H9 (cell line): ENCODE measurements around the gene PPP3CB. TPM values are rescaled to one million over a fixed set of nuclear protein-coding genes. Genes with fewer than 3 reads are reported as not detected.
A peak's percentile ranks its signal among the peaks of the same experiment; 100 is the strongest.

ENCODE experiments used
- DNase-seq: peaks from one replicate; pipeline ENCODE4 v3.0.0-alpha.2; 2017
- H2AFZ ChIP-seq: one replicate; pipeline ENCODE4 v1.6.1; 2013; ENCODE audit warnings: mild to moderate bottlenecking, low read length, control low read depth, moderate library complexity
- H2AK5ac ChIP-seq: 2 replicates; pipeline ENCODE4 v1.6.1; 2013; ENCODE audit warnings: low read length, control low read depth, mixed read lengths; ENCODE audit not compliant: insufficient read length
- H2BK120ac ChIP-seq: one replicate; pipeline ENCODE4 v1.6.1; 2013; ENCODE audit warnings: low read depth, mild to moderate bottlenecking, low read length, control low read depth, inconsistent platforms; ENCODE audit not compliant: poor library complexity, severe bottlenecking
- H2BK12ac ChIP-seq: 2 replicates; pipeline ENCODE4 v1.6.1; 2013; ENCODE audit warnings: low read length, control low read depth, mixed read lengths, low read depth; ENCODE audit not compliant: insufficient read length
- H2BK15ac ChIP-seq: 2 replicates; pipeline ENCODE4 v1.6.1; 2013; ENCODE audit warnings: low read depth, low read length, control low read depth
- H2BK20ac ChIP-seq: one replicate; pipeline ENCODE4 v1.6.1; 2013; ENCODE audit warnings: low read depth, mild to moderate bottlenecking, low read length, control low read depth, inconsistent platforms; ENCODE audit not compliant: poor library complexity, severe bottlenecking
- H2BK5ac ChIP-seq: 2 replicates; pipeline ENCODE4 v1.6.1; 2013; ENCODE audit warnings: low read length, control low read depth, mixed read lengths; ENCODE audit not compliant: insufficient read length
- H3K14ac ChIP-seq: 2 replicates; pipeline ENCODE4 v1.6.1; 2013; ENCODE audit warnings: low read length, control low read depth; ENCODE audit not compliant: insufficient read depth
- H3K18ac ChIP-seq: 2 replicates; pipeline ENCODE4 v1.6.1; 2013; ENCODE audit warnings: low read depth, mild to moderate bottlenecking, mixed read lengths, low read length, control low read depth; ENCODE audit not compliant: insufficient read length
- H3K23ac ChIP-seq: 2 replicates; pipeline ENCODE4 v1.6.1; 2013; ENCODE audit warnings: low read length, control low read depth, mixed read lengths, low read depth; ENCODE audit not compliant: insufficient read length
- H3K23me2 ChIP-seq: 2 replicates; pipeline ENCODE4 v1.6.1; 2013; ENCODE audit warnings: low read depth, mild to moderate bottlenecking, mixed read lengths, low read length, control low read depth; ENCODE audit not compliant: insufficient read length, poor library complexity, severe bottlenecking
- H3K27ac ChIP-seq: 2 replicates; pipeline ENCODE4 v1.5.1; 2013; ENCODE audit warnings: low read length, control low read depth, mixed read lengths, low read depth; ENCODE audit not compliant: insufficient read length
- H3K27me3 ChIP-seq: 2 replicates; pipeline ENCODE4 v1.6.1; 2013; ENCODE audit warnings: low read length, control low read depth, inconsistent platforms; ENCODE audit not compliant: insufficient read depth
- H3K4ac ChIP-seq: 2 replicates; pipeline ENCODE4 v1.6.1; 2013; ENCODE audit warnings: low read depth, mild to moderate bottlenecking, control low read depth, inconsistent platforms, low read length, moderate library complexity
- H3K4me1 ChIP-seq: 2 replicates; pipeline ENCODE4 v1.6.1; 2013; ENCODE audit warnings: low read length, control low read depth, inconsistent platforms; ENCODE audit not compliant: insufficient read depth
- H3K4me2 ChIP-seq: 2 replicates; pipeline ENCODE4 v1.6.1; 2013; ENCODE audit warnings: low read length, control low read depth, mixed read lengths; ENCODE audit not compliant: insufficient read length, insufficient read depth
- H3K56ac ChIP-seq: 2 replicates; pipeline ENCODE4 v1.6.1; 2013; ENCODE audit warnings: low read depth, mild to moderate bottlenecking, mixed read lengths, low read length, control low read depth; ENCODE audit not compliant: insufficient read length
- H3K79me1 ChIP-seq: 2 replicates; pipeline ENCODE4 v1.6.1; 2013; ENCODE audit warnings: low read depth, mild to moderate bottlenecking, moderate library complexity, low read length, control low read depth, inconsistent platforms; ENCODE audit not compliant: insufficient read depth, poor library complexity, severe bottlenecking
- H3K79me2 ChIP-seq: 2 replicates; pipeline ENCODE4 v1.6.1; 2013; ENCODE audit warnings: low read length, control low read depth, inconsistent platforms; ENCODE audit not compliant: insufficient read depth
- H3K9ac ChIP-seq: 2 replicates; pipeline ENCODE4 v1.6.1; 2013; ENCODE audit warnings: low read length, control low read depth, mixed read lengths; ENCODE audit not compliant: insufficient read length; ENCODE audit errors: extremely low read depth
- H3K9me3 ChIP-seq: one replicate; pipeline ENCODE4 v1.6.1; 2013; ENCODE audit warnings: low read depth, low read length, inconsistent platforms; ENCODE audit not compliant: control insufficient read depth
- H3T11ph ChIP-seq: one replicate; pipeline ENCODE4 v1.6.1; 2013; ENCODE audit warnings: mild to moderate bottlenecking, low read length, control low read depth, inconsistent platforms
- H4K20me1 ChIP-seq: one replicate; pipeline ENCODE4 v1.6.1; 2013; ENCODE audit not compliant: control insufficient read depth, insufficient read length, insufficient read depth
- H4K5ac ChIP-seq: 2 replicates; pipeline ENCODE4 v1.6.1; 2013; ENCODE audit warnings: low read depth, mild to moderate bottlenecking, mixed read lengths, low read length, control low read depth; ENCODE audit not compliant: insufficient read length
- H4K8ac ChIP-seq: replicated peaks from 2 replicates; pipeline ENCODE4 v1.6.1; 2013; ENCODE audit warnings: low read length, control low read depth, mixed read lengths, low read depth; ENCODE audit not compliant: insufficient read length
- H4K91ac ChIP-seq: 2 replicates; pipeline ENCODE4 v1.6.1; 2013; ENCODE audit warnings: low read depth, mild to moderate bottlenecking, moderate library complexity, mixed read lengths, low read length, control low read depth; ENCODE audit not compliant: insufficient read length
- H3K27ac Mint-ChIP-seq, 3 experiments: 2 replicates in 2 of 3; 3 replicates in 1 of 3; pipeline ENCODE4 v1.8.0; 2020 to 2021; ENCODE audit warnings: mixed read lengths in 3 of 3, mild to moderate bottlenecking in 1 of 3, moderate library complexity in 1 of 3
- H3K27me3 Mint-ChIP-seq: 2 replicates; pipeline ENCODE4 v1.8.0; 2021; ENCODE audit warnings: low read depth, mild to moderate bottlenecking, moderate library complexity, mixed read lengths
- H3K36me3 Mint-ChIP-seq, 3 experiments: 2 replicates in 2 of 3; 3 replicates in 1 of 3; pipeline ENCODE4 v1.8.0; 2020 to 2021; ENCODE audit warnings: low read depth in 3 of 3, mixed read lengths in 3 of 3; ENCODE audit not compliant: insufficient read depth in 1 of 3
- H3K4me1 Mint-ChIP-seq, 2 experiments: 2 replicates each; pipeline ENCODE4 v1.8.0; 2020; ENCODE audit warnings: mixed read lengths in 2 of 2
- H3K4me3 Mint-ChIP-seq, 2 experiments: 2 replicates in 1 of 2; 3 replicates in 1 of 2; pipeline ENCODE4 v1.8.0; 2020 to 2021; ENCODE audit warnings: mild to moderate bottlenecking in 2 of 2, mixed read lengths in 2 of 2, moderate library complexity in 1 of 2
- H3K9me3 Mint-ChIP-seq, 2 experiments: 2 replicates in 1 of 2; 3 replicates in 1 of 2; pipeline ENCODE4 v1.8.0; 2020; ENCODE audit warnings: mild to moderate bottlenecking in 2 of 2, mixed read lengths in 2 of 2, moderate library complexity in 1 of 2
- WGBS: extraction: QIAGEN DNeasy Blood & Tissue Kit; methylation state at CpG from one replicate; pipeline ENCODE4 v1.1.7; 2013; ENCODE audit warnings: missing lambda C conversion rate, low lambda C conversion rate, mixed read lengths; ENCODE audit not compliant: insufficient read length; ENCODE audit errors: extremely low coverage; 5-methylcytosine and 5-hydroxymethylcytosine counted together
- long read RNA-seq: library from polyadenylated mRNA; unstranded; transcript quantifications from one replicate; pipeline ENCODE4 v2.0.0, GENCODE V29; 2020
- total RNA-seq: library from RNA; stranded (reverse); gene quantifications from 2 replicates; pipeline ENCODE4 v1.2.1, GENCODE V29; 2021
- TF ChIP-seq, protein P1 (sequence below): fragments of 200-600 bp; sonication (generic); conservative IDR thresholded peaks from 3 replicates; pipeline ENCODE4 v1.8.0; 2021; ENCODE audit warnings: antibody characterized with exemption, mild to moderate bottlenecking

The PPP3CB gene
- 37.2 and 37.3 TPM in 2 replicates for total RNA-seq
- long read RNA-seq, partial matches to known transcripts = 6 of 11 reads
- long read RNA-seq, other reads (novel, unspliced or antisense) = 2 of 11 reads

DNA sequence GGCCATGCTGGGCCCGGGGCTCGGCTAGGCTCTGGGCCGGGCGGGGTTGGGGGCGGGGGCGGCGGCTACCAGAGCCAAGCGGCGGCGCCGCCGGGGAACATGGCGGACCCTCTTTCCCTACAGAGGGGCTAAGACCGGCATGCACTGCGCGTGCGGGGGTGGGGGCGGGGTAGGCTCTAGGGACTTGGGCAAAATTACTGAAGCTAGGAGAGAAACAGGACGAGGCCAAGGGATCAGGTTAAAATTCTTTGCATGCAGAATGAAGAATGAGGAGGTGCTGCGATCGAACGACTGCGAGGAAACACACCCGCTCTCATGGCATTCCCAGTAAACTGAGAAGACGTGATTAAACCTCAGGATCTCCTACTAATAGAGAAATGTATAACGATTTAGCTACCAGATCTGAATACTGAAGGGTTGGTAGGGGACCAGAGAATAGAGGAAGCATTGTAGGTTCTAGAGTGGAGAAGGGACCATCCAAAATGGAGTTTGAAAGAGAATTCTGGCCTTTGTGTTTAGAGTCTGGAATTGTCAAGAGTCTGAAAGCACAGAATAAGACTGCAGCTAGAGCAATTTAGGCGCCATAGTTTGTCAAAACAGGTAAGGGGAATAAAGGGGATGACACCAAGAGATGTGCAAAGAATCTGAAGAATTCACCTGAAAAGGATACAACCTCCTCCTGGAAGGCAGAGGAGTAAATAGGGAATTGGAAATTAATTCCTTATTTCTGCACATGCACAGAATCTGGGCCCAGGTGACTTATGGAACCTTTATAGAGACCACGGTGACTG lies at the start of gene PPP3CB:
TSS of gene PPP3CB (minus strand) at position 141 of the 791 bp plus-strand sequence. CDS start at position 6, 135 bp downstream.
- no peak within 1 kb of the TSS for H3K23ac ChIP-seq
- H3K23me2 ChIP-seq = no peaks in the 10 kb centered on the region
- no CpG with 5 or more reads among the region's 28 CpGs for WGBS
- no peaks in the 10 kb centered on the region for H3K9me3 ChIP-seq
- peak; percentile 95 for DNase-seq
- Mint-ChIP-seq H3K27me3 (no peaks in the 10 kb centered on the region), H3K4me3 (peak within 1 kb of the TSS; percentile 92 to 93), H3K36me3 (peaks cover 4 to 22% (median 22%) of the 10 kb centered on the region in 3 experiments; a peak in 6 of 7 replicates), H3K9me3 (no peaks in the 10 kb centered on the region; a peak in 1 of 5 replicates), H3K4me1 (peaks cover 16 to 17% of the 10 kb centered on the region in 2 experiments), H3K27ac (peak within 1 kb of the TSS; percentile 87 to 97 (median 97))
- H3T11ph ChIP-seq = no peak within 1 kb of the TSS
- H4K91ac ChIP-seq = no peak within 1 kb of the TSS
- peak within 1 kb of the TSS; percentile 82 for H3K4me2 ChIP-seq
- no peak within 1 kb of the TSS for H3K4ac ChIP-seq
- H3K18ac ChIP-seq = peak within 1 kb of the TSS; percentile 9
- peaks cover 6% of the 10 kb centered on the region; the same call in 1 of the 2 replicates for H3K79me2 ChIP-seq
- H2BK120ac ChIP-seq = no peak within 1 kb of the TSS
- TF ChIP-seq, protein P1, sequence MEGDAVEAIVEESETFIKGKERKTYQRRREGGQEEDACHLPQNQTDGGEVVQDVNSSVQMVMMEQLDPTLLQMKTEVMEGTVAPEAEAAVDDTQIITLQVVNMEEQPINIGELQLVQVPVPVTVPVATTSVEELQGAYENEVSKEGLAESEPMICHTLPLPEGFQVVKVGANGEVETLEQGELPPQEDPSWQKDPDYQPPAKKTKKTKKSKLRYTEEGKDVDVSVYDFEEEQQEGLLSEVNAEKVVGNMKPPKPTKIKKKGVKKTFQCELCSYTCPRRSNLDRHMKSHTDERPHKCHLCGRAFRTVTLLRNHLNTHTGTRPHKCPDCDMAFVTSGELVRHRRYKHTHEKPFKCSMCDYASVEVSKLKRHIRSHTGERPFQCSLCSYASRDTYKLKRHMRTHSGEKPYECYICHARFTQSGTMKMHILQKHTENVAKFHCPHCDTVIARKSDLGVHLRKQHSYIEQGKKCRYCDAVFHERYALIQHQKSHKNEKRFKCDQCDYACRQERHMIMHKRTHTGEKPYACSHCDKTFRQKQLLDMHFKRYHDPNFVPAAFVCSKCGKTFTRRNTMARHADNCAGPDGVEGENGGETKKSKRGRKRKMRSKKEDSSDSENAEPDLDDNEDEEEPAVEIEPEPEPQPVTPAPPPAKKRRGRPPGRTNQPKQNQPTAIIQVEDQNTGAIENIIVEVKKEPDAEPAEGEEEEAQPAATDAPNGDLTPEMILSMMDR = no peak
- H3K56ac ChIP-seq = no peak within 1 kb of the TSS
- H4K5ac ChIP-seq = no peak within 1 kb of the TSS
- H3K9ac ChIP-seq = peak within 1 kb of the TSS; percentile 54
- H4K8ac ChIP-seq = no peak within 1 kb of the TSS
- H3K27ac ChIP-seq = no peak within 1 kb of the TSS
- H3K4me1 ChIP-seq = no peaks in the 10 kb centered on the region; the same call in 1 of the 2 replicates
- H3K14ac ChIP-seq = no peak within 1 kb of the TSS; the same call in 1 of the 2 replicates
- no peak within 1 kb of the TSS for H2BK5ac ChIP-seq
- no peaks in the 10 kb centered on the region for H3K27me3 ChIP-seq
- H2AFZ ChIP-seq = no peak within 1 kb of the TSS
- peaks cover 5% of the 10 kb centered on the region for H3K79me1 ChIP-seq
- H2BK12ac ChIP-seq = no peak within 1 kb of the TSS
- no peak within 1 kb of the TSS for H2BK15ac ChIP-seq
- H4K20me1 ChIP-seq = no peaks in the 10 kb centered on the region
- no peak within 1 kb of the TSS for H2BK20ac ChIP-seq
- H2AK5ac ChIP-seq = no peak within 1 kb of the TSS
